HCT116 (cell line): ENCODE data around the gene TMEM174.

Experiments used
- CTCF ChIP-seq, 3 experiments: fragments of 200-600 bp in 1 of 3; sonication (generic) in 1 of 3; IDR thresholded peaks in 2 of 3; conservative IDR thresholded peaks in 1 of 3; 2 replicates each; pipeline ENCODE4 v1.5.1; 2012 to 2017; ENCODE audit warnings: low read depth in 2 of 3, low read length in 2 of 3, antibody characterized with exemption in 1 of 3, borderline replicate concordance in 1 of 3, control low read depth in 1 of 3, mild to moderate bottlenecking in 1 of 3, mixed read lengths in 1 of 3, mixed run types in 1 of 3, moderate library complexity in 1 of 3; ENCODE audit not compliant: insufficient read depth in 1 of 3
- EZH2 ChIP-seq: fragments of 200-600 bp; sonication (generic); IDR thresholded peaks from 2 replicates; pipeline ENCODE4 v1.6.1; 2017; ENCODE audit warnings: antibody characterized with exemption, mixed run types
- EZH2phosphoT487 ChIP-seq: fragments of 200-600 bp; IDR thresholded peaks from 2 replicates; pipeline ENCODE4 v1.6.1; 2018; ENCODE audit warnings: antibody characterized with exemption, borderline replicate concordance
- POLR2AphosphoS5 ChIP-seq: IDR thresholded peaks from 2 replicates; pipeline ENCODE4 v1.6.1; 2011; ENCODE audit warnings: mild to moderate bottlenecking, low read depth, low read length, moderate library complexity
- ZBTB33 ChIP-seq: IDR thresholded peaks from 2 replicates; pipeline ENCODE4 v1.6.1; 2011; ENCODE audit warnings: mild to moderate bottlenecking, low read length, moderate library complexity; ENCODE audit not compliant: insufficient replicate concordance; ENCODE audit errors: extremely low read depth

GRCh38 chr5:73179730-73180129 is 6.7 kb downstream of the TMEM174 start:
- TF ChIP-seq EZH2 (no peak), EZH2phosphoT487 (no peak), CTCF (IDR thresholded peaks at IDR 0.05 in 2 of 3, conservative IDR thresholded peaks at IDR 0.05 in 1 of 3; ENCODE audit: borderline replicate concordance in 1 of 3, insufficient read depth in 1 of 3, low read depth in 2 of 3, low read length in 2 of 3) (no peak), POLR2AphosphoS5 (no peak), ZBTB33 (no peak)
